ENCODE results near the gene RCAN3.

- no peak for TF ChIP-seq POLR2A (IDR thresholded peaks at IDR 0.05; ENCODE audit: low read depth, low read length)
- TF ChIP-seq, protein P1, sequence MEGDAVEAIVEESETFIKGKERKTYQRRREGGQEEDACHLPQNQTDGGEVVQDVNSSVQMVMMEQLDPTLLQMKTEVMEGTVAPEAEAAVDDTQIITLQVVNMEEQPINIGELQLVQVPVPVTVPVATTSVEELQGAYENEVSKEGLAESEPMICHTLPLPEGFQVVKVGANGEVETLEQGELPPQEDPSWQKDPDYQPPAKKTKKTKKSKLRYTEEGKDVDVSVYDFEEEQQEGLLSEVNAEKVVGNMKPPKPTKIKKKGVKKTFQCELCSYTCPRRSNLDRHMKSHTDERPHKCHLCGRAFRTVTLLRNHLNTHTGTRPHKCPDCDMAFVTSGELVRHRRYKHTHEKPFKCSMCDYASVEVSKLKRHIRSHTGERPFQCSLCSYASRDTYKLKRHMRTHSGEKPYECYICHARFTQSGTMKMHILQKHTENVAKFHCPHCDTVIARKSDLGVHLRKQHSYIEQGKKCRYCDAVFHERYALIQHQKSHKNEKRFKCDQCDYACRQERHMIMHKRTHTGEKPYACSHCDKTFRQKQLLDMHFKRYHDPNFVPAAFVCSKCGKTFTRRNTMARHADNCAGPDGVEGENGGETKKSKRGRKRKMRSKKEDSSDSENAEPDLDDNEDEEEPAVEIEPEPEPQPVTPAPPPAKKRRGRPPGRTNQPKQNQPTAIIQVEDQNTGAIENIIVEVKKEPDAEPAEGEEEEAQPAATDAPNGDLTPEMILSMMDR (conservative IDR thresholded peaks at IDR 0.05; ENCODE audit: low read depth, low read length), result no peak
- TF ChIP-seq SMC3 (IDR thresholded peaks at IDR 0.05; ENCODE audit: low read depth, low read length), result no peak
- no peak for TF ChIP-seq RCOR1 (IDR thresholded peaks at IDR 0.05; ENCODE audit: insufficient replicate concordance, low read length)
- TF ChIP-seq NFE2L2 (IDR thresholded peaks at IDR 0.05; ENCODE audit: low read depth, low read length), result no peak
- TF ChIP-seq, protein P2, sequence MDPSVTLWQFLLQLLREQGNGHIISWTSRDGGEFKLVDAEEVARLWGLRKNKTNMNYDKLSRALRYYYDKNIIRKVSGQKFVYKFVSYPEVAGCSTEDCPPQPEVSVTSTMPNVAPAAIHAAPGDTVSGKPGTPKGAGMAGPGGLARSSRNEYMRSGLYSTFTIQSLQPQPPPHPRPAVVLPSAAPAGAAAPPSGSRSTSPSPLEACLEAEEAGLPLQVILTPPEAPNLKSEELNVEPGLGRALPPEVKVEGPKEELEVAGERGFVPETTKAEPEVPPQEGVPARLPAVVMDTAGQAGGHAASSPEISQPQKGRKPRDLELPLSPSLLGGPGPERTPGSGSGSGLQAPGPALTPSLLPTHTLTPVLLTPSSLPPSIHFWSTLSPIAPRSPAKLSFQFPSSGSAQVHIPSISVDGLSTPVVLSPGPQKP (IDR thresholded peaks at IDR 0.05; ENCODE audit: borderline replicate concordance, low read depth, low read length), result no peak
- no peak for TF ChIP-seq RAD21 (IDR thresholded peaks at IDR 0.05; ENCODE audit: low read length)
- TF ChIP-seq, protein P3, sequence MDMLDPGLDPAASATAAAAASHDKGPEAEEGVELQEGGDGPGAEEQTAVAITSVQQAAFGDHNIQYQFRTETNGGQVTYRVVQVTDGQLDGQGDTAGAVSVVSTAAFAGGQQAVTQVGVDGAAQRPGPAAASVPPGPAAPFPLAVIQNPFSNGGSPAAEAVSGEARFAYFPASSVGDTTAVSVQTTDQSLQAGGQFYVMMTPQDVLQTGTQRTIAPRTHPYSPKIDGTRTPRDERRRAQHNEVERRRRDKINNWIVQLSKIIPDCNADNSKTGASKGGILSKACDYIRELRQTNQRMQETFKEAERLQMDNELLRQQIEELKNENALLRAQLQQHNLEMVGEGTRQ (IDR thresholded peaks at IDR 0.05; ENCODE audit: low read depth, low read length), result no peak
- TF ChIP-seq MXI1 (IDR thresholded peaks at IDR 0.05; ENCODE audit: borderline replicate concordance, low read depth, low read length), result no peak
- no peak for TF ChIP-seq CHD1 (IDR thresholded peaks at IDR 0.05; ENCODE audit: low read depth, low read length)
- TF ChIP-seq MAFK (IDR thresholded peaks at IDR 0.05; ENCODE audit: low read depth, low read length), result no peak
- TF ChIP-seq CEBPB (IDR thresholded peaks at IDR 0.05; ENCODE audit: low read depth, low read length), result no peak
- no peak for TF ChIP-seq BHLHE40 (IDR thresholded peaks at IDR 0.05; ENCODE audit: low read depth, low read length)
- TF ChIP-seq RFX5 (IDR thresholded peaks at IDR 0.05; ENCODE audit: low read depth, low read length), result no peak
These were observed 83.5 kb downstream of the RCAN3 start for GRCh38 chr1:24586119-24586518.

All from IMR-90 (cell line).